Measurements from ENCODE around the gene COX14.

COX14 gene

GRCh38 chr12:50162230-50162629 lies 50.2 kb downstream of the COX14 start:
- DNase-seq, result no peak

- DNase-seq, result no peak
Measured at GRCh38 chr12:50164963-50165362, 52.9 kb downstream of the COX14 start.

DNA sequence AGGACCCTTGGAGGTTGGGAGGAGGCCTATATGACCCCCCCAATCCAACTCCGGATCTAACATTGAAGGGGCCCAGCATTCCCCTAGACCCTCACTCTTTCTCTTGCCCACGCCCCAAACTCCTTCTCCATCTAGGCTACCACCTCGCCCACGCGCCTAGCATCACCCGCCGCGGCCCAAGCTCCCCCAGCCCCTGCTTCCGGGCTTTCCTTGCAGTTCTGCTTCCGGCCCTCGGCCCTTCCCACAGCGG lies 54.7 kb downstream of the COX14 start:
- DNase-seq, result peak in 2 of 14 donors; percentile 23 to 57

- peak; percentile 67 to 100 (median 94) for DNase-seq
Measured at GRCh38 chr12:50167049-50167828, 55.2 kb downstream of the COX14 start, which contains the start of gene CERS5. Gene CERS5, minus strand, starts transcription at chr12:50167369. Its CDS starts 72 bp downstream, at chr12:50167297.

Data from C1 segment of cervical spinal cord (tissue), 14 donors.